ENCODE data around the gene KDM4B. TPM values are rescaled to one million over a fixed set of nuclear protein-coding genes. Genes with fewer than 3 reads are reported as not detected.

Gene KDM4B
- total RNA-seq, 1 experiment from 2014 or later, result 35.9 TPM

DNA sequence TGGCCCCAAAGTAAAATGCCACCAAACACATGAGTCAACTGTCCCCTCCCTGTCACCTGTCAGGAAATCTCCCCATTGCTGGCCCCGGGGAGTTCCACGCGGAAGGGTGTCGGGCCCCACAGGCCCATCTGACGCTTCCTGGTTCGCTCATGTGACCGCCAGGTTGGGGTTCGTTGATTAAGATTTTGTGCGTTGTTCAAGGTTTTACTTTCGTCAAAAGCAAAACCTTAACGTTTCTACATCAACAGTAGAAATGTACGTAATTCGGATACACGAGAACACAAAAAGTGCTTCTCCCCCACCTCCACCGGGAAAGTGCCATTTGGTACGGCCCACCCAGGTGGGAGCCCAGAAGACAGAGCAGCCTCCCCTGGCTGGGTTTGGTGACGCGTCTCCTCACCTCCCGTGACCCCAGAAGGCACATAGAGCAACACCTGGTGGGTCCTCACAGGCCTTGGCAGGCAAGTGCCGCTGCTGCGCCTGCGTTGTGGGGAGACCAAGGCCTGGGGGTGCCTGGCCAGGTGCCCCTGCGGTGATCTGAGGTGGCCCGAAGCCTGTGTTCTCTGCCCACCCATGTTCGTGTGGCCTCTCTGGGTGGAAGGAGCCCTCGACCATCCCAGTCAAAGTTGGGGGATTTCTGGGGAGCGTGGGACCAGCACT, 161.6 kb downstream of the KDM4B start:
- Histone ChIP-seq H3K27me3 (ENCODE audit: insufficient read depth, low read length) (no peaks in the 10 kb centered on the region), H3K9ac (ENCODE audit: low read length) (no peak overlapping the region), H3K4me2 (ENCODE audit: low read length) (no peak overlapping the region), H2AFZ (ENCODE audit: low read depth, low read length, poor library complexity, severe bottlenecking) (no peak overlapping the region), H3K9me2 (ENCODE audit: insufficient read depth) (no peaks in the 10 kb centered on the region), H3K27ac (ENCODE audit: low read depth, low read length) (no peak overlapping the region), H3K36me3 (ENCODE audit: control insufficient read depth in 1 of 2, insufficient read depth in 2 of 2, low read length in 2 of 2) (no peaks in the 10 kb centered on the region), H3K4me3 (replicated peaks in 1 of 2; ENCODE audit: low read depth in 1 of 2, low read length in 2 of 2) (no peak overlapping the region), H3K79me2 (ENCODE audit: insufficient read depth, low read length) (no peaks in the 10 kb centered on the region), H3K9me3 (ENCODE audit: control insufficient read depth in 1 of 2, insufficient read depth in 1 of 2, low read depth in 1 of 2, low read length in 2 of 2) (no peaks in the 10 kb centered on the region), H4K20me1 (ENCODE audit: insufficient read depth) (no peaks in the 10 kb centered on the region), H3K4me1 (ENCODE audit: control insufficient read depth in 1 of 2, insufficient read depth in 2 of 2, low read length in 2 of 2) (no peaks in the 10 kb centered on the region)
- intact Hi-C loops (cut with micrococcal nuclease), result no loop called here
- ATAC-seq (no peak), DNase-seq (ENCODE audit: low read depth, low spot score) (no peak)
- ChIA-PET RAD21 (ENCODE audit: low non-redundant PET in 1 of 2, low total read pairs in 2 of 2, uncharacterized antibody in 2 of 2, unreplicated experiment in 2 of 2) (no interaction called here), POLR2A (no interaction called here), CTCF (no interaction called here)
- TF ChIP-seq CEBPB (IDR thresholded peaks at IDR 0.05; ENCODE audit: low read depth) (no peak), ZNF274 (IDR thresholded peaks at IDR 0.05; ENCODE audit: low read depth, low read length) (no peak), CBX3 (IDR thresholded peaks at IDR 0.05; ENCODE audit: low read depth) (no peak), EGR1 (IDR thresholded peaks at IDR 0.05; ENCODE audit: low read depth) (no peak), FOSL1 (IDR thresholded peaks at IDR 0.05; ENCODE audit: low read depth) (no peak), SIN3A (IDR thresholded peaks at IDR 0.05; ENCODE audit: low read depth) (no peak), EZH2 (IDR thresholded peaks at IDR 0.05) (no peak), TCF7L2 (IDR thresholded peaks at IDR 0.05; ENCODE audit: borderline replicate concordance, extremely low read depth, insufficient read depth, insufficient read length) (no peak), POLR2AphosphoS5 (IDR thresholded peaks at IDR 0.05; ENCODE audit: low read depth, low read length) (no peak), RAD21 (IDR thresholded peaks at IDR 0.05; ENCODE audit: low read depth) (no peak), YY1 (IDR thresholded peaks at IDR 0.05; ENCODE audit: extremely low read depth, insufficient replicate concordance, low read depth, low read length) (no peak), JUND (IDR thresholded peaks at IDR 0.05) (no peak)
- TF ChIP-seq, protein P1, sequence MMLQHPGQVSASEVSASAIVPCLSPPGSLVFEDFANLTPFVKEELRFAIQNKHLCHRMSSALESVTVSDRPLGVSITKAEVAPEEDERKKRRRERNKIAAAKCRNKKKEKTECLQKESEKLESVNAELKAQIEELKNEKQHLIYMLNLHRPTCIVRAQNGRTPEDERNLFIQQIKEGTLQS (IDR thresholded peaks at IDR 0.05), result no peak
- TF ChIP-seq, protein P2, sequence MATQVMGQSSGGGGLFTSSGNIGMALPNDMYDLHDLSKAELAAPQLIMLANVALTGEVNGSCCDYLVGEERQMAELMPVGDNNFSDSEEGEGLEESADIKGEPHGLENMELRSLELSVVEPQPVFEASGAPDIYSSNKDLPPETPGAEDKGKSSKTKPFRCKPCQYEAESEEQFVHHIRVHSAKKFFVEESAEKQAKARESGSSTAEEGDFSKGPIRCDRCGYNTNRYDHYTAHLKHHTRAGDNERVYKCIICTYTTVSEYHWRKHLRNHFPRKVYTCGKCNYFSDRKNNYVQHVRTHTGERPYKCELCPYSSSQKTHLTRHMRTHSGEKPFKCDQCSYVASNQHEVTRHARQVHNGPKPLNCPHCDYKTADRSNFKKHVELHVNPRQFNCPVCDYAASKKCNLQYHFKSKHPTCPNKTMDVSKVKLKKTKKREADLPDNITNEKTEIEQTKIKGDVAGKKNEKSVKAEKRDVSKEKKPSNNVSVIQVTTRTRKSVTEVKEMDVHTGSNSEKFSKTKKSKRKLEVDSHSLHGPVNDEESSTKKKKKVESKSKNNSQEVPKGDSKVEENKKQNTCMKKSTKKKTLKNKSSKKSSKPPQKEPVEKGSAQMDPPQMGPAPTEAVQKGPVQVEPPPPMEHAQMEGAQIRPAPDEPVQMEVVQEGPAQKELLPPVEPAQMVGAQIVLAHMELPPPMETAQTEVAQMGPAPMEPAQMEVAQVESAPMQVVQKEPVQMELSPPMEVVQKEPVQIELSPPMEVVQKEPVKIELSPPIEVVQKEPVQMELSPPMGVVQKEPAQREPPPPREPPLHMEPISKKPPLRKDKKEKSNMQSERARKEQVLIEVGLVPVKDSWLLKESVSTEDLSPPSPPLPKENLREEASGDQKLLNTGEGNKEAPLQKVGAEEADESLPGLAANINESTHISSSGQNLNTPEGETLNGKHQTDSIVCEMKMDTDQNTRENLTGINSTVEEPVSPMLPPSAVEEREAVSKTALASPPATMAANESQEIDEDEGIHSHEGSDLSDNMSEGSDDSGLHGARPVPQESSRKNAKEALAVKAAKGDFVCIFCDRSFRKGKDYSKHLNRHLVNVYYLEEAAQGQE (IDR thresholded peaks at IDR 0.05; ENCODE audit: low read depth), result no peak
- TF ChIP-seq, protein P3, sequence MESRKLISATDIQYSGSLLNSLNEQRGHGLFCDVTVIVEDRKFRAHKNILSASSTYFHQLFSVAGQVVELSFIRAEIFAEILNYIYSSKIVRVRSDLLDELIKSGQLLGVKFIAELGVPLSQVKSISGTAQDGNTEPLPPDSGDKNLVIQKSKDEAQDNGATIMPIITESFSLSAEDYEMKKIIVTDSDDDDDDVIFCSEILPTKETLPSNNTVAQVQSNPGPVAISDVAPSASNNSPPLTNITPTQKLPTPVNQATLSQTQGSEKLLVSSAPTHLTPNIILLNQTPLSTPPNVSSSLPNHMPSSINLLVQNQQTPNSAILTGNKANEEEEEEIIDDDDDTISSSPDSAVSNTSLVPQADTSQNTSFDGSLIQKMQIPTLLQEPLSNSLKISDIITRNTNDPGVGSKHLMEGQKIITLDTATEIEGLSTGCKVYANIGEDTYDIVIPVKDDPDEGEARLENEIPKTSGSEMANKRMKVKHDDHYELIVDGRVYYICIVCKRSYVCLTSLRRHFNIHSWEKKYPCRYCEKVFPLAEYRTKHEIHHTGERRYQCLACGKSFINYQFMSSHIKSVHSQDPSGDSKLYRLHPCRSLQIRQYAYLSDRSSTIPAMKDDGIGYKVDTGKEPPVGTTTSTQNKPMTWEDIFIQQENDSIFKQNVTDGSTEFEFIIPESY (IDR thresholded peaks at IDR 0.05; ENCODE audit: extremely low read depth, insufficient replicate concordance, low read length), result no peak
- TF ChIP-seq, protein P4, sequence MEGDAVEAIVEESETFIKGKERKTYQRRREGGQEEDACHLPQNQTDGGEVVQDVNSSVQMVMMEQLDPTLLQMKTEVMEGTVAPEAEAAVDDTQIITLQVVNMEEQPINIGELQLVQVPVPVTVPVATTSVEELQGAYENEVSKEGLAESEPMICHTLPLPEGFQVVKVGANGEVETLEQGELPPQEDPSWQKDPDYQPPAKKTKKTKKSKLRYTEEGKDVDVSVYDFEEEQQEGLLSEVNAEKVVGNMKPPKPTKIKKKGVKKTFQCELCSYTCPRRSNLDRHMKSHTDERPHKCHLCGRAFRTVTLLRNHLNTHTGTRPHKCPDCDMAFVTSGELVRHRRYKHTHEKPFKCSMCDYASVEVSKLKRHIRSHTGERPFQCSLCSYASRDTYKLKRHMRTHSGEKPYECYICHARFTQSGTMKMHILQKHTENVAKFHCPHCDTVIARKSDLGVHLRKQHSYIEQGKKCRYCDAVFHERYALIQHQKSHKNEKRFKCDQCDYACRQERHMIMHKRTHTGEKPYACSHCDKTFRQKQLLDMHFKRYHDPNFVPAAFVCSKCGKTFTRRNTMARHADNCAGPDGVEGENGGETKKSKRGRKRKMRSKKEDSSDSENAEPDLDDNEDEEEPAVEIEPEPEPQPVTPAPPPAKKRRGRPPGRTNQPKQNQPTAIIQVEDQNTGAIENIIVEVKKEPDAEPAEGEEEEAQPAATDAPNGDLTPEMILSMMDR (IDR thresholded peaks at IDR 0.05 in 2 of 3, conservative IDR thresholded peaks at IDR 0.05 in 1 of 3; ENCODE audit: borderline replicate concordance in 1 of 3, insufficient read depth in 1 of 3, low read depth in 2 of 3, low read length in 2 of 3), result no peak
- BruUV-seq (replicated peaks), result no TSS peak

Data from HCT116 (cell line).